Small intestine (tissue), 7 donors: Measurements from ENCODE around the gene SLC44A4. TPM values are rescaled to one million over a fixed set of nuclear protein-coding genes. Genes with fewer than 3 reads are reported as not detected.
"Not testable (repeated sequence)": the region's sequence is repeated elsewhere in the genome, so short reads cannot be mapped to it uniquely, and the experiment has no call there.

ENCODE experiments used
- DNase-seq, 2 donors: peaks; one replicate each; pipeline versions ENCODE4 v3.0.0 to v3.0.0-alpha.2; 2013
- FAIRE-seq: peaks from 2 replicates; lab custom pipeline; 2012; peaks lifted over from hg19 to GRCh38; lab: Jason Lieb, UNC
- H3K27ac ChIP-seq, 3 donors: one replicate each; pipeline ENCODE4 v1.5.1; 2013; ENCODE audit warnings: low read length in 2 of 3, mild to moderate bottlenecking in 2 of 3, control low read depth in 1 of 3, inconsistent platforms in 1 of 3, low read depth in 1 of 3, moderate library complexity in 1 of 3
- H3K27me3 ChIP-seq, 3 donors: one replicate each; pipeline ENCODE4 v1.6.1; 2013; ENCODE audit warnings: low read length in 3 of 3, inconsistent platforms in 1 of 3; ENCODE audit not compliant: control insufficient read depth in 3 of 3, insufficient read depth in 3 of 3
- H3K36me3 ChIP-seq, 3 donors: one replicate each; pipeline ENCODE4 v1.6.1; 2013; ENCODE audit warnings: low read length in 3 of 3, inconsistent platforms in 1 of 3, low read depth in 1 of 3, mild to moderate bottlenecking in 1 of 3, moderate library complexity in 1 of 3; ENCODE audit not compliant: control insufficient read depth in 3 of 3, insufficient read depth in 2 of 3
- H3K4me1 ChIP-seq, 3 donors: one replicate each; pipeline ENCODE4 v1.6.1; 2013; ENCODE audit warnings: low read length in 2 of 3, inconsistent platforms in 1 of 3, low read depth in 1 of 3, mild to moderate bottlenecking in 1 of 3, moderate library complexity in 1 of 3; ENCODE audit not compliant: control insufficient read depth in 3 of 3, insufficient read depth in 2 of 3
- H3K4me3 ChIP-seq, 3 donors: one replicate each; pipeline ENCODE4 v1.5.1; 2013; ENCODE audit warnings: low read length in 3 of 3, control low read depth in 1 of 3, inconsistent platforms in 1 of 3, low read depth in 1 of 3, mild to moderate bottlenecking in 1 of 3, moderate library complexity in 1 of 3
- H3K9me3 ChIP-seq, 2 donors: one replicate each; pipeline ENCODE4 v1.6.1; 2013; ENCODE audit warnings: low read depth in 1 of 2, low read length in 1 of 2; ENCODE audit not compliant: control insufficient read depth in 2 of 2, insufficient read depth in 1 of 2
- WGBS, 3 donors: extraction: QIAGEN DNeasy Blood & Tissue Kit; methylation state at CpG; one replicate each; pipeline ENCODE4 v1.1.7; 2013; 5-methylcytosine and 5-hydroxymethylcytosine counted together
- polyA plus RNA-seq, 4 donors: library from polyadenylated mRNA; stranded (reverse) in 3 of 4; unstranded in 1 of 4; fragments of 200-250 nt in 3 of 4; fragments of 120-200 nt in 1 of 4; gene quantifications; one replicate each; pipeline versions ENCODE4 v1.2.1 to v1.2.3, GENCODE V29; 2013
- donor health status: healthy with polysubstance abuse.
- donor health status: control.
- donor health status: control.
- donor health status: Bipolar disorder and iron deficiency.
- donor health status: healthy.

SLC44A4 gene
- polyA plus RNA-seq, 4 donors = 82.3 to 215 (median 130) TPM

DNA sequence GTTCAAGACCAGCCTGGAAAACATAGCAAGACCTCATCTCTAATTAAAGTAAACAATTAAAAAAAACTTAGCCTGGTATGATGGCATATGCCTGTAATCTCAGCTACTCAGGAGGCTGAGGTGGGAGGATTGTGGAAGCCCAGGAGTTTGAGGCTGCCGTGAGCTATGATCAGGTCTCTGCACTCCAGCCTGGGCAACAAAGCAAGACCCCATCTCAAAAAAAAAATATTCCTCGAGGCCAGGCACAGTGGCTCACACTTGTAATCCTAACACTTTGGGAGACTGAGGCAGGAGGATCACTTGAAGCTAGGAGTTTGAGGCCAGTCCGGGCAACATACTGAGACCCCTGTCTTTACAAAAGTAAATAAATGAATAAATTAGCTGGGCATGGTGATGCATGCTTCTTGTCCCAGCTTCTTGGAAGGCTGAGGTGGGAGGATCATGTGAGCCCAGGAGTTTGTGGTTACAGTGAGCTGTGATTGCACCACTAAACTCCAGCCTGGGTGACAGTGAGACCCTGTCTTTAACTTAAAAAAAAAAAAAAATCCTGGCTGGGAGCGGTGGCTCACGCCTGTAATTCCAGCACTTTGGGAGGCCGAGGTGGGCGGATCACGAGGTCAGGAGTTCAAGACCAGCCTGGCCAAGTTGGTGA is 39.4 kb upstream of the SLC44A4 start:
- Histone ChIP-seq H3K4me3 (no peak overlapping the region), H3K27me3 (no peaks in the 10 kb centered on the region), H3K4me1 (no peaks in the 10 kb centered on the region), H3K9me3 (no peaks in the 10 kb centered on the region), H3K36me3 (no peaks in the 10 kb centered on the region), H3K27ac (no peak overlapping the region)
- 74 to 88% (median 85%) methylated on average over 8 of the region's 8 CpGs for WGBS, 3 donors
- DNase-seq (no peak), FAIRE-seq (no peak)

DNA sequence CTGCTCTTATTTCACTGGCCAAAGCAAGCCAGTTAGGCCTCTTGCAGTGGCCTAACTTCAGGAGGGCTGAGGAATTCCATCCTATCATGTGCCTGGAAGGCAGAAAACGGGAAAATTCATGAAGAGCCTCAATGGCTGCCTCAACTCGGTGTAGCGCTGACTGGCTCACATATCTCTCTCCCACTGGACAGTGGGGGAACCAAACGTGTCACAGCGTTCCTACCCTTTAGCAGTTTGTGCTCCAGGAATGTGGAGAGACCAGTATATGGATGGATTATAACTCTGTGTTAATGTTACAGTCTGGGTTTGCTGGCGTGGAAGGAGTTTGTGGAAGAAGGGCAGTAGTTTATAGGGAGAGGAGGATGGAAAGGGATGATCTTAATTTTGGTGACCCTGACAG is 37.0 kb upstream of the SLC44A4 start:
- no peak for FAIRE-seq
- WGBS, 3 donors = 84 to 87% (median 86%) methylated on average over 6 of the region's 6 CpGs

DNA sequence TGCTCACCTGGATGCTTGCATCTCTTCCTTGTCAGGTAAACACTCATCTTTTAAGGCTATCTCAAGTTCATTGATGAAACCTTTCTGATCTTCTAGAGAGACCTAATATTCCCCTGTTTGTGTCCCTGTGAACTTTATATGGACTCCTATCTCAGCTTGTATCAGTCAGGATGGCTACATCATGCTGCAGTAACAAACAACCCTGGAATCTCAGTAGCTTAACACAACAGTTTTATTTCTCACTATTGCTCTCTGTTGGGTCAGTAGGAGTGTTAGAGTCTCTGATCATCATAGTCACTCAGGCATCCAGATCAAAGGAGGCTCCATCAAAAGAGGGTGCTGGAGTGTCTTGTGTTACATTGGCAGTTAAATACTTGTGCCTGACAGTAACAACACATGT is 36.6 kb upstream of the SLC44A4 start:
- Histone ChIP-seq H3K4me3 (no peak overlapping the region), H3K27me3 (no peaks in the 10 kb centered on the region), H3K27ac (no peak overlapping the region), H3K9me3 (no peaks in the 10 kb centered on the region), H3K4me1 (no peaks in the 10 kb centered on the region), H3K36me3 (no peaks in the 10 kb centered on the region)
- FAIRE-seq = no peak
- no peak for DNase-seq

More for the DNA sequence above, 37.0 kb upstream of the SLC44A4 start:
- no peak for DNase-seq
- Histone ChIP-seq H3K4me3 (no peak overlapping the region), H3K9me3 (no peaks in the 10 kb centered on the region), H3K27ac (no peak overlapping the region), H3K4me1 (no peaks in the 10 kb centered on the region), H3K27me3 (no peaks in the 10 kb centered on the region), H3K36me3 (no peaks in the 10 kb centered on the region)

DNA sequence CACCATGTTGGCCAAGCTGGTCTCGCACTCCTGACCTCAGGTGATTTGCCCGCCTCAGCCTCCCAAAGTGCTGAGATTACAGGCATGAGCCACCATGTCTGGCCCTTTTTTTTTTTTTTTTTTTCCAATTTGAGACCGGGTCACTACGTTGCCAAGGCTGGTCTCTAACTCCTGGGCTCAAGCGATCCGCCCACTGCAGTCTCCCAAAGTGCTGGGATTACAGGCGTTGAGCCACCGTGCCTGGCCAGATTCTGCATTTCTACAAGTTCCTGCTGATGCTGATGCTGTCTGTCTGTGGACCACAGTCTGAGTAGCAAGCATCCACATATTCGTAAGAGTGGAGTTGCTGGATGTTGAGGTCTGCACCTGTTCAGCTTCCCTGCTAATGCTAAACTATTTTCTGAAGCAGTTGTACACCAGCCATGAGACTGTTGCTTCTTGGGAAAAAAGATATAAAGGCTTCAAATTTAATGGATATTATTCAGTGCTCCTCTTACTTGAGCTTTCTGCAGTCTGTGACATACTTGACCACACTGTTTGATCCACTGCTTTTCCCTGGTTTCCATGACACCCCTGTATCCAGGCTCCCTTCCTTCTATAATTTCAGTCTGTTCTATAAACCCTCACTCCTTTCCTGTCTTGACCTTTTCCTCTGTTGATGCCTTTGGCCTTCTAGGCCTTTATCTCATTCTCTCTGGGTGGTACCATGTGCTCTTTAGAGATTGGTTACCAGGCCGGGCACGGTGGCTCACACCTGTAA is 33.2 kb upstream of the SLC44A4 start:
- no peak overlapping the region for H3K4me3 ChIP-seq
- no peaks in the 10 kb centered on the region for H3K36me3 ChIP-seq
- H3K27ac ChIP-seq = no peak overlapping the region
- no peak for FAIRE-seq
- H3K9me3 ChIP-seq = no peaks in the 10 kb centered on the region
- no peak for DNase-seq
- no peaks in the 10 kb centered on the region for H3K27me3 ChIP-seq
- no peaks in the 10 kb centered on the region for H3K4me1 ChIP-seq
- WGBS, 3 donors = 78 to 87% (median 79%) methylated on average over 11 of the region's 11 CpGs

DNA sequence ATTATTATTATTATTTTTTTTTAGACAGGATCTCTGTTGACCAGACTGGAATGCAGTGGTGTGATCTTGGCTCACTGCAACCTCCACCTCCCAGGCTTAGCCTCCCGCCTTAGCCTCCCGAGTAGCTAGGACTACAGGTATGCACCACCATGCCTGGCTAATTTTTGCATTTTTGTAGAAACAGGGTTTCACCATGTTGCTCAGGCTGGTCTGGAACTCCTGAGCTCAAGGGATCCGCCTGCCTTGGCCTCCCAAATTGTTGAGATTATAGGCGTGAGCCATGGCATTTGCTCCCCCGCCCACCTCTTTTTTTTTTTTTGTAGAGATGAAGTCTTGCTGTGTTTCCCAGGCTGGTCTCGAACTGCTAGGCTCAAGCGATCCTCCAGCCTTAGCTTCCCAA is 30.5 kb upstream of the SLC44A4 start:
- not testable (repeated sequence) for H3K27ac ChIP-seq, FAIRE-seq, H3K4me3 ChIP-seq, H3K4me1 ChIP-seq, H3K36me3 ChIP-seq, H3K9me3 ChIP-seq, H3K27me3 ChIP-seq, DNase-seq
- WGBS, 3 donors = 80 to 82% (median 81%) methylated on average over 7 of the region's 7 CpGs

DNA sequence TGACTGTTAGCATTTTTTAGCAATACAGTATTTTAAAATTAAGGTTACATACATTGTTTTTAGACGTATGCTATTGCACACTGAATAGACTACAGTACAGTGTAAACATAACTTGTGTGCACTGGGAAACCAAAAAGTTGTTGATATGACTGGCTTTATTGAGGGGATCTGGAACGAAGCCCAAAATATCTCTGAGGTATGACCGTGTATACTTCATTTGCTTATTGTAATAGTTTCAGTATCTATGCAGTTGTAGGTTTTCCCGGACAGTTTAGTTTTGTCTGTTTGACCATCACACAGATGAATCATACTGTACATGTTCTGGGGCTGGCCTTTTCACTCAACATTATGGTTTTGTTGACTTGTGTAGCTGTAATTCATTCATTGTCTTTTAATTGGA is 30.0 kb upstream of the SLC44A4 start:
- 20 to 29% (median 26%) methylated on average over 4 of the region's 4 CpGs for WGBS, 3 donors
- no peaks in the 10 kb centered on the region for H3K4me1 ChIP-seq
- H3K27ac ChIP-seq = no peak overlapping the region
- H3K36me3 ChIP-seq = no peaks in the 10 kb centered on the region
- H3K27me3 ChIP-seq = peaks cover 0 to 6% (median 0%) of the 10 kb centered on the region in 3 donors
- H3K9me3 ChIP-seq = no peaks in the 10 kb centered on the region
- H3K4me3 ChIP-seq = no peak overlapping the region
- DNase-seq = no peak
- FAIRE-seq = no peak

DNA sequence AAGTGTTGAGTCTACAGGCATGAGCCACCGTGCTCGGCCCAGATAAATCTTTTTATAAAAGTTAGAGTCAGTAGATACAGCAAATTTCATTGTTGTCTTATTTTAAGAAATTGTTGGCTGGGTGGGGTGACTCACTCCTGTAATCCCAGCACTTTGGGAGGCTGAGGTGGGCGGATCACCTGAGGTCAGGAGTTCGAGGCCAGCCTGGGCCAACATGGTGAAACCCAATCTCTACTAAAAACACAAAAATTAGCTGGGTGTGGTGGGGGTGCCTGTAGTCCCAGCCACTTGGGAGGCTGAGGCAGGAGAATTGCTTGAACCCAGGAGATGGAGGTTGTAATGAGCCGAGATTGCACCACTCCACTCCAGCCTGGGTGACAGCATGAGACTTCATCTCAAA is 29.5 kb upstream of the SLC44A4 start:
- WGBS, 3 donors = 77 to 88% (median 86%) methylated on average over 5 of the region's 5 CpGs
- not testable (repeated sequence) for DNase-seq, FAIRE-seq, H3K36me3 ChIP-seq, H3K9me3 ChIP-seq, H3K4me3 ChIP-seq, H3K4me1 ChIP-seq, H3K27me3 ChIP-seq, H3K27ac ChIP-seq

DNA sequence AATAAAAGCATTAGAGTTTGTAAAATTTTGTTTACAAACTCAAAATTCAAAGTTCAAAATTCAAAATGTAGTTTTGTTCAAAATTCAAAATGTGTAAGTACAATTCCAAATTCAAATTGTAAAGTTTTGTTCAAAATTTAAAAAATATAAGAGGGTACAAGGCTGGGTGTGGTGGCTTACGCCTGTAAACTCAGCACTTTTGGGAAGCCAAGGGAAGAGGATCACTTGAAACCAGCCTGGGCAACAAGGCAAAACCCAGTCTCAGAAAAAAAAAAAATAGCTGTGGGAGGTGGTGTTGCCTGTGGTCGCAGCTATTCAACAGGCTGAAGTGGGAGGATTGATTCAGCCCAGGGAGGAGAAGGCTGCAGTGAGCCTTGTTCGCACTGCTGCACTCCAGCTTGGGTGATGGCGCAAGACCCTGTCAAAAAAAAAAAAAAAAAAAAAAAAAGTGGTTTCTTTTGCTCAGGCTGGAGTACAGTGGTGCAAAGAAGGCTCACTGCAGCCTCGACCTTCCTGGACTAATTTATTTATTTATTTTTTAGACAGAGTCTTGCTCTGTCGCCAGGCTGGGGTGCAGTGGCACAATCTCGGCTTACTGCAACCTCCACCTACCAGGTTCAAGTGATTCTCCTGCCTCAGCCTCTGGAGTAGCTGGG is 28.5 kb upstream of the SLC44A4 start:
- peaks cover 0 to 6% (median 0%) of the 10 kb centered on the region in 3 donors for H3K27me3 ChIP-seq
- H3K4me3 ChIP-seq = no peak overlapping the region
- FAIRE-seq = no peak
- no peak overlapping the region for H3K27ac ChIP-seq
- DNase-seq = no peak
- no peaks in the 10 kb centered on the region for H3K36me3 ChIP-seq
- H3K9me3 ChIP-seq = no peaks in the 10 kb centered on the region
- 57 to 64% (median 58%) methylated on average over 7 of the region's 7 CpGs for WGBS, 3 donors
- peaks cover 0 to 8% (median 0%) of the 10 kb centered on the region in 3 donors for H3K4me1 ChIP-seq
